HepG2 (cell line): ENCODE results near the gene CDHR4. TPM values are rescaled to one million over a fixed set of nuclear protein-coding genes. Genes with fewer than 3 reads are reported as not detected.

Experiments used
- ADNP ChIP-seq: sonication (generic); formaldehyde crosslinking; IDR thresholded peaks from 2 replicates; pipeline ENCODE4 v1.4.0; 2020; ENCODE audit warnings: missing genetic modification reagents
- AHR ChIP-seq: IDR thresholded peaks from 2 replicates; pipeline ENCODE4 v1.6.1; 2018; ENCODE audit warnings: missing genetic modification reagents, missing compliant biosample characterization
- ERF ChIP-seq: IDR thresholded peaks from 2 replicates; pipeline ENCODE4 v1.6.1; 2018; ENCODE audit warnings: missing biosample characterization, missing genetic modification reagents
- NFE2L2 ChIP-seq: fragments of 150-350 bp; IDR thresholded peaks from 2 replicates; pipeline ENCODE4 v1.6.1; 2014; ENCODE audit warnings: low read length
- SMARCE1 ChIP-seq: fragments of 450-650 bp; IDR thresholded peaks from 2 replicates; pipeline ENCODE4 v1.6.1; 2017; ENCODE audit warnings: borderline replicate concordance
- ZNF318 ChIP-seq: sonication (generic); formaldehyde crosslinking; IDR thresholded peaks from 2 replicates; pipeline ENCODE4 v1.4.0; 2020; ENCODE audit warnings: mild to moderate bottlenecking, missing genetic modification reagents
- ZNF331 ChIP-seq: sonication (generic); formaldehyde crosslinking; IDR thresholded peaks from 2 replicates; pipeline ENCODE4 v1.4.0; 2020; ENCODE audit warnings: missing genetic modification reagents
- ZNF512 ChIP-seq: sonication (generic); formaldehyde crosslinking; IDR thresholded peaks from 2 replicates; pipeline ENCODE4 v1.4.0; 2020; ENCODE audit warnings: mild to moderate bottlenecking, missing genetic modification reagents
- ZNF713 ChIP-seq: sonication (generic); formaldehyde crosslinking; IDR thresholded peaks from 2 replicates; pipeline ENCODE4 v1.4.0; 2020; ENCODE audit warnings: mild to moderate bottlenecking, missing genetic modification reagents
- polyA plus RNA-seq, 8 experiments: library from polyadenylated mRNA; depleted of rRNA in 3 of 8; stranded (reverse) in 7 of 8; unstranded in 1 of 8; fragments of >200 nt; fragmentation: Illumina TruSeq in 4 of 8; extraction: Trizol in 4 of 8; gene quantifications; 2 replicates each; pipeline versions ENCODE4 v1.2.1 to v1.2.3, GENCODE V29; 2011 to 2016; ENCODE audit warnings: low read depth in 4 of 8, missing spikeins in 1 of 8, mixed read lengths in 1 of 8; ENCODE audit not compliant: insufficient read depth in 1 of 8
- total RNA-seq, 5 experiments: library from RNA; depleted of rRNA; stranded (reverse); fragments of >200 nt; fragmentation: Illumina TruSeq; extraction: Trizol; gene quantifications; 2 replicates each; pipeline ENCODE4 v1.2.3, GENCODE V29; 2016; ENCODE audit warnings: low read depth in 1 of 5
- TF ChIP-seq, protein P1 (sequence below): sonication (generic); formaldehyde crosslinking; IDR thresholded peaks from 2 replicates; pipeline ENCODE4 v1.9.0; 2021; ENCODE audit warnings: missing genetic modification reagents, mild to moderate bottlenecking, borderline replicate concordance
- TF ChIP-seq, protein P2 (sequence below): sonication (generic); formaldehyde crosslinking; IDR thresholded peaks from 2 replicates; pipeline ENCODE4 v1.4.0; 2020; ENCODE audit warnings: missing genetic modification reagents, mild to moderate bottlenecking, borderline replicate concordance
- TF ChIP-seq, protein P3 (sequence below): sonication (generic); formaldehyde crosslinking; IDR thresholded peaks from 2 replicates; pipeline ENCODE4 v1.5.0; 2020; ENCODE audit warnings: mild to moderate bottlenecking, missing genetic modification reagents, borderline replicate concordance

The CDHR4 gene
- total and polyA plus RNA-seq, 2 of the 13 experiments (the other 11 are each of a cell fraction or from before 2014, with no cell fraction given) = 0.21 TPM; not detected in 1

DNA sequence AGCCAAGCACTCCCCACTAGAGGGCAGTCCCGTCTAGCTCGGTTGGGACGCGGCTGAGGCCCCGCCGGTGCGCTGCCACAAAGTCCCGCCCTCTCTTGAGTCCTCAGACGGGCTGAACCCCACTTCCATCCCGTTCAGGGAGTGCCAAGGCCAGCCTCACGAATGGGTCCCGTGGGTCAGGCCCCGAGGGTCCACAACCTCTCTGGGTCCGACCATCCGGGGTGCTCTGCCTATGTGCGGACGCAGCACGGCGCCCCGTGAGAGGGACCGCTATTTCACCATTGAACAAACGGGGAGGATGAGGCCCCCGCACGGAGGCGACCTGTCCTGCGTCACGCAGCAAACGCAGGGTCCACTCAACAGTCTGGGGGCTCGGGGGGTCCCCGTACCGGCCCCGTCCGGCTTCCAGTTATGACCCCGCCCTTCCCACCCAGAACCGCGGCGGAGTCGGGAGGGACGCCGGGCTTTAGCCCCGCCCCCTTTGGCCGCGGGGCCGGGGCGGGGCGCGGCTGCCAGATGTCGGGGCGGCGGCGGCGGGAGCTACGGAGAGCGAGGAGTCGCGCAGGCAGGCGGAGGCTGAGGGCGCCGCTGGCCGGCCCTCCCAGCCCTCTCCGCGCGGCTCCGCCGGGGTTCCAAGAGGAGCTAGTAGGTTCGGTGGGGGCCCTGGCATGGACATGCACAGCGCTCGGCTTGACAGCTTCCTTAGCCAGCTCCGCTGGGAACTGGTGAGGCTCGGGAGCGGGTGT is 3.2 kb upstream of the CDHR4 start, which contains the start of gene INKA1 (continued):
- no peak for TF ChIP-seq ZNF512 (CRISPR knock-in tag)
- TF ChIP-seq, protein P1, sequence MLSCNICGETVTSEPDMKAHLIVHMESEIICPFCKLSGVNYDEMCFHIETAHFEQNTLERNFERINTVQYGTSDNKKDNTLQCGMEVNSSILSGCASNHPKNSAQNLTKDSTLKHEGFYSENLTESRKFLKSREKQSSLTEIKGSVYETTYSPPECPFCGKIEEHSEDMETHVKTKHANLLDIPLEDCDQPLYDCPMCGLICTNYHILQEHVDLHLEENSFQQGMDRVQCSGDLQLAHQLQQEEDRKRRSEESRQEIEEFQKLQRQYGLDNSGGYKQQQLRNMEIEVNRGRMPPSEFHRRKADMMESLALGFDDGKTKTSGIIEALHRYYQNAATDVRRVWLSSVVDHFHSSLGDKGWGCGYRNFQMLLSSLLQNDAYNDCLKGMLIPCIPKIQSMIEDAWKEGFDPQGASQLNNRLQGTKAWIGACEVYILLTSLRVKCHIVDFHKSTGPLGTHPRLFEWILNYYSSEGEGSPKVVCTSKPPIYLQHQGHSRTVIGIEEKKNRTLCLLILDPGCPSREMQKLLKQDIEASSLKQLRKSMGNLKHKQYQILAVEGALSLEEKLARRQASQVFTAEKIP (CRISPR knock-in tag) = no peak
- TF ChIP-seq, protein P2, sequence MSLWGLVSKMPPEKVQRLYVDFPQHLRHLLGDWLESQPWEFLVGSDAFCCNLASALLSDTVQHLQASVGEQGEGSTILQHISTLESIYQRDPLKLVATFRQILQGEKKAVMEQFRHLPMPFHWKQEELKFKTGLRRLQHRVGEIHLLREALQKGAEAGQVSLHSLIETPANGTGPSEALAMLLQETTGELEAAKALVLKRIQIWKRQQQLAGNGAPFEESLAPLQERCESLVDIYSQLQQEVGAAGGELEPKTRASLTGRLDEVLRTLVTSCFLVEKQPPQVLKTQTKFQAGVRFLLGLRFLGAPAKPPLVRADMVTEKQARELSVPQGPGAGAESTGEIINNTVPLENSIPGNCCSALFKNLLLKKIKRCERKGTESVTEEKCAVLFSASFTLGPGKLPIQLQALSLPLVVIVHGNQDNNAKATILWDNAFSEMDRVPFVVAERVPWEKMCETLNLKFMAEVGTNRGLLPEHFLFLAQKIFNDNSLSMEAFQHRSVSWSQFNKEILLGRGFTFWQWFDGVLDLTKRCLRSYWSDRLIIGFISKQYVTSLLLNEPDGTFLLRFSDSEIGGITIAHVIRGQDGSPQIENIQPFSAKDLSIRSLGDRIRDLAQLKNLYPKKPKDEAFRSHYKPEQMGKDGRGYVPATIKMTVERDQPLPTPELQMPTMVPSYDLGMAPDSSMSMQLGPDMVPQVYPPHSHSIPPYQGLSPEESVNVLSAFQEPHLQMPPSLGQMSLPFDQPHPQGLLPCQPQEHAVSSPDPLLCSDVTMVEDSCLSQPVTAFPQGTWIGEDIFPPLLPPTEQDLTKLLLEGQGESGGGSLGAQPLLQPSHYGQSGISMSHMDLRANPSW (CRISPR knock-in tag) = no peak
- TF ChIP-seq, protein P3, sequence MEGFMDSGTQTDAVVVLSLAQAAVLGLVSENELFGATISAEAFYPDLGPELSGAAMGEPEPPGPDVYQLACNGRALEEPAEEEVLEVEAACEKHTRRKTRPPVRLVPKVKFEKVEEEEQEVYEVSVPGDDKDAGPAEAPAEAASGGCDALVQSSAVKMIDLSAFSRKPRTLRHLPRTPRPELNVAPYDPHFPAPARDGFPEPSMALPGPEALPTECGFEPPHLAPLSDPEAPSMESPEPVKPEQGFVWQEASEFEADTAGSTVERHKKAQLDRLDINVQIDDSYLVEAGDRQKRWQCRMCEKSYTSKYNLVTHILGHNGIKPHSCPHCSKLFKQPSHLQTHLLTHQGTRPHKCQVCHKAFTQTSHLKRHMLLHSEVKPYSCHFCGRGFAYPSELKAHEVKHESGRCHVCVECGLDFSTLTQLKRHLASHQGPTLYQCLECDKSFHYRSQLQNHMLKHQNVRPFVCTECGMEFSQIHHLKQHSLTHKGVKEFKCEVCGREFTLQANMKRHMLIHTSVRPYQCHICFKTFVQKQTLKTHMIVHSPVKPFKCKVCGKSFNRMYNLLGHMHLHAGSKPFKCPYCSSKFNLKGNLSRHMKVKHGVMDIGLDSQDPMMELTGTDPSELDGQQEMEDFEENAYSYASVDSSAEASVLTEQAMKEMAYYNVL (CRISPR knock-in tag) = peak; percentile 1; the same call in 1 of the 2 replicates
- TF ChIP-seq NFE2L2 = no peak
- 0 out of 2 replicates have a peak, but pooled peaks have one; percentile 52 for TF ChIP-seq ZNF713 (CRISPR knock-in tag)
- TF ChIP-seq ADNP (CRISPR knock-in tag) = no peak
- TF ChIP-seq ERF (CRISPR knock-in tag) = no peak
- TF ChIP-seq SMARCE1 = no peak
- 0 out of 2 replicates have a peak, but pooled peaks have one; percentile 21 for TF ChIP-seq ZNF331 (CRISPR knock-in tag)
- no peak; the same call in 1 of the 2 replicates for TF ChIP-seq AHR (CRISPR knock-in tag)
- TF ChIP-seq ZNF318 (CRISPR knock-in tag) = no peak
